Myocyte (in vitro differentiated cells): ENCODE measurements around the gene NOP53. TPM values are rescaled to one million over a fixed set of nuclear protein-coding genes. Genes with fewer than 3 reads are reported as not detected.
"Not testable (repeated sequence)": the region's sequence is repeated elsewhere in the genome, so short reads cannot be mapped to it uniquely, and the experiment has no call there.

ENCODE experiments used
- DNase-seq: peaks from one replicate; pipeline ENCODE4 v3.0.0-alpha.2; 2012; ENCODE audit warnings: low read depth
- total RNA-seq: library from RNA; depleted of rRNA; stranded (reverse); fragments of >200 nt; gene quantifications from 2 replicates; pipeline ENCODE4 v1.2.3, GENCODE V29; 2014

The NOP53 gene
- total RNA-seq, 1 donor from 2014 or later: 101 TPM

- DNase-seq: not testable (repeated sequence)
Observed at GRCh38 chr19:47803671-47804070, 58.3 kb downstream of the NOP53 start.

GRCh38 chr19:47804451-47804850, 59.1 kb downstream of the NOP53 start, which contains the start of gene TPRX1:
Gene TPRX1 (minus strand): TSS chr19:47804551. CDS start chr19:47804539, 12 bp downstream.
- DNase-seq: not testable (repeated sequence)

- no peak for DNase-seq
Observed at GRCh38 chr19:47805313-47805712, 60.0 kb downstream of the NOP53 start.

- DNase-seq: no peak
Observed at GRCh38 chr19:47806435-47806834, 61.1 kb downstream of the NOP53 start.

Other genes with a start within 250 kb of the NOP53 start
- gene NAPA, start 230.5 kb upstream of the NOP53 start, total RNA-seq: 195 and 246 TPM in 2 replicates
- gene ZNF541, start 172.4 kb upstream of the NOP53 start, total RNA-seq: 0.08 TPM in 1 of 2 replicates, not detected in the other
- 4.7 and 5.6 TPM in 2 replicates for gene BICRA, start 136.4 kb upstream of the NOP53 start, total RNA-seq
- 97.9 and 124 TPM in 2 replicates for gene EHD2, start 32.1 kb upstream of the NOP53 start, total RNA-seq
- 2,157 and 3,026 TPM in 2 replicates for gene SELENOW, start 33.2 kb downstream of the NOP53 start, total RNA-seq
- not detected in 2 replicates for gene TPRX1, start 59.0 kb downstream of the NOP53 start, total RNA-seq
- gene CRX, start 76.4 kb downstream of the NOP53 start, total RNA-seq: not detected in 2 replicates
- not detected in 2 replicates for gene TPRX2, start 113.7 kb downstream of the NOP53 start, total RNA-seq
- gene SULT2A1, start 140.8 kb downstream of the NOP53 start, total RNA-seq: not detected in 2 replicates
- not detected in 2 replicates for gene BSPH1, start 246.6 kb downstream of the NOP53 start, total RNA-seq
- gene ELSPBP1, start 249.1 kb downstream of the NOP53 start, total RNA-seq: not detected in 2 replicates